GM18873 (cell line): ENCODE data around the gene GPR135.

Experiments used
- ATAC-seq: cut with Tn5 transposase; IDR thresholded peaks from one replicate; pipeline ENCODE4 v1.9.1; 2021; ENCODE audit warnings: mild to moderate bottlenecking, moderate library complexity, moderate number of reproducible peaks; ENCODE audit not compliant: unreplicated experiment, low FRiP score

The GPR135 gene

DNA sequence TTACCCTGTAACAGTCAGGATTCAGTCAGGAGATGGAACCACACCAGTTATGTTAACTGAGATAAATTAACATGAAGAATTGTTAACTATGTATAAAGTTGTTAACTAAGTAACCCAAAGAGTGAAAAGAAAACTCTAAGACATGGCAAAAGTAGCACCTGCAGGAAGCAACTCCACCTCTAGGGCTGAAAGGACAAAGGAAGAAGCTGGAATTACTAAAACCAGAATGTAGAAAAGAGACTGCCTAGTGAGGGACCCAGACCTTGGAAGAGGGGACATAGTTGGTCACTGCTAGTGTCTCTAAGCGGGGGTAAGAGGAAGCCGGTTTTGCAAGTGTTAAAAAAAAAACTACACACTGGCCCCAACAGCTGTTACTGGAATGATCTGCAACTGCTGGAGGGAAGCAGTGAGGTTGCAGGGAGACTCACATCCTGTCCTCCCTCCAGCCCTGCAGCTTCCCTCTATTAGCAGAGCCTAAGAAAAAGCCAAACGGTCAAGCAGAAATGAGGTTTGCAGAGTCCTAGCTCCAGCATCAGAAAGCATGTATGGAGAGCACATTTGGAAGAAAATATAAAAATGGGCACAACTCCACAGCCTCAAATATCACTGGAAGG is 39.8 kb downstream of the GPR135 start:
- ATAC-seq: no peak

DNA sequence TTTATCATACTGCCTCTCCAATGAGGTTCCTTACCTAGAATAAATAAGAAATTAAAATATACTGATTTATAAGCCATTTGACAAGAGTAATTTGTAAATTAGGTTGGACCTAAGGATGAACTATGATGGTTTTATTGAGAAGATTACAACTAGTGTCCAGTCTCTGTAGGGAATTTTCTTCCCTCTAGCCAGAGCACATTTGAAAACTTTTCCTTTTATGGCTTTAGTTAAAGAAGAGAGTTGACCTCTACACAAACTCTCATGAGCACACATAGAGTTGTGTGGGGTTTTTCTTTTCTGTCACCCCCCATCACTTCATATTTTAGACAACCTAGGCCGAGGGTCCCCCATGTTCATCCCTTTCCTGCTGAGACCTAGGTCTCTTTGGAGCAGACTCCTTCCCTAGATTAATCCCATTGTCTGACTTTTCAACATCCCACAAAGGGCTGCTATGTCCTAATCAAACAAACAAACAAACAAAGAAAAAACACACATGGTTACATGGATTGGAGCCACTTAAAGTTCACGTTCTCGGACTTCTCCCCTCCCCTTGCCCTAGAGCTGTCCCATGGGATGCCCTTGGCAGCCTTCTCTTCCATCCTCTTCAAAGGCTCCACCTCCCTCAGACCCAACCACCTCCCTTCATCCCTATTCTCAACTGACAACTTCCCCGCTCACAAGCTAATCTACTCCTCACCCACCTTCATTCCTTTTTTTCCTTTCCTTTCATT is 40.7 kb downstream of the GPR135 start:
- no peak for ATAC-seq

DNA sequence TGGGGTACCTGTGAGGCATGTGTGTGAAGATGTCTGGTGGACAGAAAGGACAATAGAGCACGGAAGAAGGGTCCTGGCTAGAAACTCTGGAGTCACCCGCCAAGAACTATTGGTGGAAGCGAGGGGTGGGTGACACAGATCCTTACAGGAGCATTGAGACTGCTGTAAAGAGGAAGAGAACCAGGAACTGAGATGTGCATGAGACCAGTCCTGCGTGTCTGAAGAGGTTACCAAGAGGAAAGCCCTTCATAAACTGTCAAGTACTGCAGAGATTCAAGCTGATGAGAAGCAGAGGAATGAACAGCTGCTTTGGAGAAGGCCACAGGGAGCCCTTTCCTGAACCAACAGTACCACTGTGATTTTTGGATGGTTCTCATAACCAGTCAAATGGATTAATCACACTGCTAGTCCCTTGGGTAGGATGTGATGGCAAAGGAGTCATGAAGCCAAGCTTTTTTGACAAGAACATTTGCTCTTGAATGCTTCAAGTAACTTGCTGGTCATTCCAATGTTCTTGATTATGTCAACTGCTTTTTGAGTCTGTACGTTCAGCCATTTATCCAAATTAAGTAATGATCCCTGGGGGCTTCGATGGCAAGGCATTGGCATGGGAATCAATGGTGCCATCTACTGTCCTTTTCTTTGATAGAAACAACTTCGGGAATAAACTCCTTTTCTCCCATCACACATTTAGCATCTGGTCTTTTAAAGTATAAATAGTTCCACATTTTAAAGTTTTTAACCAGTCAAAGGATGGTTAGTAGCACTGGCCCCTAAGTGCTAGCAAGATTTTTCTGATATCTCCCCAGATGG is 42.9 kb downstream of the GPR135 start:
- ATAC-seq: no peak

DNA sequence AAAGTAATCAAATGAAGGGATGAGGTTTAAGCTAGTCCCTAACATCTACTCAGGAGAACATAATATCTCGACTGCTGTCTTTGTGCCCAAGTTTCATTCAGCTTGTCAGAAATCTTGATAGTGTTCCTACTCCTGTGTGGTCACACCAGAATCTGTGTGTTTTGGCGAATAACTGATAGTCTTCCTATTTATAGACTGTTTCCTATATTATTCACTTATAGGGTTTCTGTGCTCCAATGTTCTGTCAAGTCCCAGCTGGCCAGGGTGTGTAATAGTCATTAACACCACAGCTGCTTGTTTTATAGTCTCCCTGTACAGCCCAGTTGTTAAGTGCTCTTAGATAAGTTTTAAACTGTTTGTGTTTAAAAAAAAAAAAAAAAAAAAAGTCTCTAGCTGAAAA is 45.9 kb downstream of the GPR135 start:
- no peak for ATAC-seq

DNA sequence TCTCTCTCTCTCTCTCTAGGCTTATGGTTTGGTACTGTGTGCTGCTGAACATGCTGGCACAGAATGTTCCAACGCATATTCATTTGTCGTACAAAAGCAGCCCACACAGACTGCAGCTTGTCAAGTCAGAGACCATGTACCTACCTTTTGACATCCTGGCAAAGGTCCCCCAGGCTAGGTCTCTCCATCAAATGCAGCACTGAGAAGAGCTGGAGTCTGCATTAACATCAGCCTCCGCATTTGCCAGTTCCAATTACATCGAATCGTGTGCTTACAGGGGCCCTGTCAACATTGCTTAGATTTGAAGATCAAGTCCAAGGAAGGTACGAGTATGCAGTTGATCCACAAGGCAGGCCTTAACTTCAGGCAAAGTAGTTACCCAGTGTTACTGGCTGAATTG is 47.9 kb downstream of the GPR135 start:
- no peak for ATAC-seq

DNA sequence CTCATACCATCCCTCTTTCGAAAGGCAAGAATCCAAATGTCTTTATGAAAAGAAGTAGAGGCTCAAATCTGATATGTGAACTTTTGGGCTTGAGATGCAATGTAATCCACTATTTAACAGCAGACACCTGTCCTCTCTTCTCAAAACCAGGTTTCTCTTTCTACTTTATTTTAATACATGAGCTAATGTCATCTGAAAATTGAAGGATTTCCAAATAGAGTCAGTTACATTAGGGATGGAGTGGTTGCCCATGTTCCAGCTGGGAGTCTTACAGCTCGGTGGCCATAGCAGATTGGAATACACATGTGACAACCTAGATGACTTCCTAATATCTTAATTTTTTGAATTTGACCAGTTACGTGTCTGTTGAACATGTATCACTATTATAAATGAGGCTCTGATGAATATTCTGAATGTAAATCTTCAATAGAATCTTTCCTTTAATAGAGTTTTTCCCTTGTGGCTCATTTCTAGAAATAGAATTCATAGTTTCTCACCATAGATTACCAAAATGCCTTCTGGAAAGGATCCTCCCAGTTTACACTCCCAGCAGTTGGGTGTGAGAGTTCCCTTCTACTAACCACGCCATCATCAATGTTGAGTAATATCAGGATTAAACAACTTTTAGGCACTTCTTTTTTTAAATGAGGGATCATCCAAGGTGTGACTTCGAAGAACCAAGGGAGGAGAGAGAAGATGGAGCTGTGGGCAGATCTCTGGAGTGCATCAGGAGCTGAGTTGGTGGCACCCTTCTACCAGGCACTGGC is 49.2 kb downstream of the GPR135 start:
- no peak for ATAC-seq
